ENCODE measurements around the gene SAMSN1.

SAMSN1 gene

GRCh38 chr21:14545906-14546480 is at the start of gene SAMSN1:
SAMSN1 (minus strand) TSS chr21:14546315; CDS start chr21:14546261, 54 bp downstream.
- no peak for DNase-seq

DNA sequence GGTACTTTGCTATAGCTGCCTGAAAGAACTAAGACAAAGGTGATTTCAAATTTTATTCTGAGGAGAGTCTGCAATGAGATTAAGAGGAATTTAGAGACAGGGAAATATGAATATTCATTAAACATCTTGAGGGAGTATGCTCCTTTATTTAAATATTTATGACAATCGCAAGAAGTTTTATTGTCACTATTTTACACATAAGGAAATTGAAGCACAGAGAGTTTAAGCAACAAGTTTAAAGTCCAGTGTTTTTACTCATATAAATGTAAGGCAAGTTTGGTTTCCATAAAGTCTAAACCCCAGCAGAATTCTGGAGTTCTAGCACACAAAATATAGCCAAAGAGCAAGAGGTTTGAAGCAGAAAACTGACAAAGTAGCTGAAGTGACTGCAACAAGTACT is 49.3 kb upstream of the SAMSN1 start:
- DNase-seq: no peak

- no peak for DNase-seq
These were observed 48.9 kb upstream of the SAMSN1 start for GRCh38 chr21:14594967-14595366.

DNA sequence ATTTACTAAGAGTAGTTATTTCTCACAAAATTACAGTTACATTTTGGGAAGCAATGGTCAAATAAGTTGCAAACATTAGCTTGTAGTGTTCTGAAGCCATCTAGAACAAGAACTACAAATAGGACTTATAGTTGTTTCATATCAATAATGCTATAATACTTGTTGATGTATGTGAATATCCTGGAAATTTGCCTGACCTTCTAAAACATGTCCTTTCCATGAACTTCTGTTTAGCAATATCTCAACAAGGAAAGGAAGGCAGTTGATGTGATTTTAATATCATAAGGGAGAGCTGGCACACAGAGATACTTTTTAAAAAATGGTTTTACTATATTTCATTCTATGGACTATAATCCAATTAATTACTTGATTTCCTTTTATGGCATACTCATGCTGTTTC is 47.1 kb upstream of the SAMSN1 start:
- DNase-seq: no peak

- DNase-seq: no peak
These were observed 46.3 kb upstream of the SAMSN1 start for GRCh38 chr21:14592296-14593000.

- no peak for DNase-seq
These were observed 45.8 kb upstream of the SAMSN1 start for GRCh38 chr21:14591882-14592281.

DNA sequence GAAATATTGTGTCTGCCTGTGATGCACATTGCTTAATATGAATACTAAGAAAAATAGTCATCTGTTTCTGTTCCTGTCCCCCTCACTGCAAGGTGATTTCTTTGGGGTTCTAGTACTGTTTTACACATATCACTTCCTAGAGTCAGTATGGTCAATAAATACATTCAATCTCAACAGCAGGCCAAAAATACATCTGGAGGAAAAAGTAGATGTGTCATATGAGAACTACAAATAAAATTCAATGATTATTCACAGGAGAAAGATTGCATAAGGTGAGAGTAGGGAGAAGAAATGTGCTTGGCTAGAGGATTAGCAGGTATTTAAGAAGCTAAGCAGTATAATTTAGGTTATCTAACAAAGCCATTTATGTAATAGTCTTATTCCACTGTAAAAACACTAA is 45.3 kb upstream of the SAMSN1 start:
- DNase-seq: no peak

DNA sequence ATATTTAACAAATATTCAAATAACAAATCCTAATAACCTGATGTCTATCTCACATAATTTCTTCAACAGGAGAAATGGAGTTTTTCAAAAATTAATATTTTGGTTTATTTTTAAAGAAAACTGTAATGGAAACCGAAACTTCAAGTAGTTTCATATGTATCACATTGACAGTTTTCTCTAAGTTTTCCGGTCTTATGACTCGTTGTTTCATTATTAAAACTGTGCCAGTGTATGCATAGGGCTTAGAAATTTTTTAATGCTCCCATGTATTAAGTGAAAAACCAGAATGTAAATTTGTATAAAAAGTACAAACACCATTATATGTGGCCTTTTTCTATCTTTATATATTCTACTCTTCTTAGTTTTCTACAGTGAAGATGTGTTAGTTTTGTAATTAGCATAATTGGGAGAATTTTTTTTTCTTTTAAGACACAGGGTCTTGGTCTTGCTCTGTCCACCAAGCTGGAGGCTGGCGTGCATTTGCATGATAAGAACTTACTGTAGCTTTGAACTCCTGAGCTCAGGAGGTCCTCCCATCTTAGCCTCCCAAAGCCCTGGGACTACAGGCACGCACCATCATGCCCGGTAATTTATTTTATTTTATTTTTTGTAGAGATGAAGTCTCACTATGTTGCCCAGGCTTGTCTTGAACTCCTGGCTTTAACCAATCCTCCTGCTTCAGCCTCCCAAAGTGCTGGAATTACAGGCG is 43.9 kb upstream of the SAMSN1 start:
- DNase-seq: no peak

GRCh38 chr21:14587266-14587665 is 41.2 kb upstream of the SAMSN1 start:
- DNase-seq: no peak

DNA sequence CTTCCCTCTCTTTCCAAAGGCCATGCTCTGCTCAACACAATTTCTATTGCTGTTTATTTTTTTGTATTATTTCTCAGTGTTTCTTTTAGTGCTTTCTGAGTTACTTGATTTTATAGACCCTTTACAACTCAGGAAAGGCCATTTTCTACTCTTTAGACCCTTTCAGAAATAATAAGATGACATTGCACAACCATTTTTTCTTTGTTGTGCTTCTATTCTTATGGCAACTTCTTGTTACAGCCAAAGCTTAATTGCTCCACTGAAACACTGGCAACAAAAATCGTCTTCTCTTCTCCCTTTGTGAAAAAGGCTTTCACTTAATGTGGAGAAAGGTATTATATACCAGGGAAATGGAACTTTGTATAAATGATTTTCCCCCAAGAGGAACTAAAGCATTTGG is 39.0 kb upstream of the SAMSN1 start:
- DNase-seq: no peak

DNA sequence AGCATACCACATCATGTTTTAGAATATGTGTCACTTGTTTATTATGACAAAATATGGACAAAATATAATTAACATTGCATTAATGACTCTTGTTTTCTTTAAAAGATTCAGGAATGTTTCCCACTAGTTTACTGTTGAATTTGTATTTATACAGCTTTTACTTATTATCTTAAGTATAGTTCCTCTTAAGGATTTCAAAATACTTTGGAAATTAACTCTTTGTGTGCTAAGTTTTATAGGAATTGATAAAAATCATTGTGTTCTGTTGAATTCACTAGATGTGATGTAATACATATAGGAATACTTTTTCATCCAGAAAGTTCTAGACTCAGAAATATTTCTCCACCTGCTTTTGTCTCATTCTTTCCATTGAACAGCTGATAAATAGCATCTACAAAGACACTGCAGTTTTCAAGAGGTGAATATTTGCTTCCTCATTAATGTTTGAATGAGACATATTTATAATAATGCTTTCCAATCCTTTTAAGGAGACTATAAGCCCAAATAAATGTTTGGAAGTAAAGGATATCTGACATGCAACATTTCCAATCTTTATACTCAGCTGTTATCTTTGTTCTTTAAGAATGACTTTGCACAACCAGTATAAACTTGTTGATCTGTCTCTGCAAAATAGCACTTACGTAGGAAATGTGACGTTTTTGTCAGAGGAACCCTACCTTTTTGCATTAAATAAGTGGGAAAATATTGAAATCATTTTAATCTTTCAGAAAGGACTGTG is 38.4 kb upstream of the SAMSN1 start:
- DNase-seq: no peak

DNA sequence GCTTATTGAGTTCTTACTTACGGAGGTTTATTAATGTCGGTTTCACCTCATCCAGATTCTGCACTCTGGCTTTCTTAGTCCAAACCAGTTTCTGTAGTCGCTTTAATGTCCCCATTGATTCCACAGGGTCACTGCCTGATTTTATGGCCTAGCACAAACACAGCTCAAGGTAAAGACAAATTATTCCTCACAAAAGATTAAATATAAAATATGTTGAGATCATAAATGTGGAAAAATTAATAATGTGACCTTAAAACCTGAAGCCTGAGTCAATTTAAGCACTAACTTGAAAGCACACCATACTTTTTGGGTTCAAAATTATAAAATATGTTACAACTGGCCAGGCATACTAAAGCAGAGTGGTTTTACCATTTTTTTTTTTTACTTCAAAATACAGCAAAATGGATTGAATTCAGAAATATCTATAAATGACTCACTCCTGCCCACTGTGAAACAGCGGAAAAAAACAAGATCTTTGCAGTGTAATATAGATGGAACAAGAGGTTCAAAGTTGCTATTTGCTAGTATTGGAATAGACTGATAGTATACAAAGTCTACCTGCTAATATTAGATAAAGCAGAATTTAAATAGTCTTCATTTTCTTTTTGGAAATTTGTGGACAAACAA is 37.6 kb upstream of the SAMSN1 start:
- no peak for DNase-seq

DNA sequence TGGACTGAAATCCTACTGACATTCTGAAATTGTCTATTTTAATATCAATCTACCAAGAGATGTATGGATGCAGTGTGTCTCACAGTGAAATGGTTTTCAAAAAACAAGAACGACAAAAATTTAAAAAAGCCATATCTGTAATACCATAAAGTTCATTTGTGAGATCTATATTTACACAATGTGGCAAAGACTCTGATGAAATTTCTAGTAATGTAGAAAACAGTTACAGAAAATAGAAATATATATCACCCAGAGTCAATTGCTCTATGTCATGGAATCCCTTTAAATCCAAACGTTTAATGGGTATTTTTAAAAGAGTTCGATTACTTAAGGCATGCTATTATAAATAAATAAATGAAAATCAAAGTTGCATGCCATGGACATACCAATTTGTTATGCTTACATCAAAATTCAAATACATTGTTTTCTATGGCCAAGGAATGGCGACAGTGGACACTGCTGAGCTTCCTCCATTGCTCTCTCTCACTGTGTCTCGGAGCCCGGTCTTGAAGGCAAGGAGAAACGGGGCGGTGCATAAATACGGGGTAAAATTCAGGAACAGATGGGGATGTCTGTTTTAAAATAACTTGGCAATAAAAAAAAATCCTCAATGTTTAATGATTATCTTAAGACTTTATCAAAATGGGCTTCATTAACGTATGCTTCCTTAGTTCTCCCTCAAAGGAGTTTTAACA is 37.0 kb upstream of the SAMSN1 start:
- no peak for DNase-seq

DNA sequence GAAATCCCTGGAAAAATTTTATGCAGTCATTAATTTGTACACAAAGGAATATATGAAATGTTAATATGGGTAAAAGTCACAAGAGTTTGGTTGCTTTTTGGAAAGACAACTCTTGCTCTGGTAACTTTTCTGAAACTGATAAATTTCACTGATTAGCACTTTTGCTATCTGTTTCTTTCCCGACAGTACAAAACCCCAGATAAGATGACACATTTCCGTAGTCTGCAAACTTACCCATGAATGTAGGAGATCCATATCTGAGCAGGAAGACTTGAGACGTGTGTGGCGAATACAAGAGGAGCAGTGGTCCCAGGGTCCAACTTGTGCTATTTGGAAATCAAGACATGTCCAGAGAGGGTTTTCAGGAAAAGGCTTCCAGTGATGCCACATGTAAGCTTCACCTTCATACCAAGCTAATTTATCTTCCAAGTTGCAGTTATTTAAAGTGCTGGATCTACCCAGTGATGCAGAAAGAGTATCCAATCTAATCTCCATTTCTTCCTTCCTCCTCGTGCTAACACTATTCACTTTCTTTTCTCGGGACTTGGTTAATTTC is 35.9 kb upstream of the SAMSN1 start:
- DNase-seq: no peak

DNA sequence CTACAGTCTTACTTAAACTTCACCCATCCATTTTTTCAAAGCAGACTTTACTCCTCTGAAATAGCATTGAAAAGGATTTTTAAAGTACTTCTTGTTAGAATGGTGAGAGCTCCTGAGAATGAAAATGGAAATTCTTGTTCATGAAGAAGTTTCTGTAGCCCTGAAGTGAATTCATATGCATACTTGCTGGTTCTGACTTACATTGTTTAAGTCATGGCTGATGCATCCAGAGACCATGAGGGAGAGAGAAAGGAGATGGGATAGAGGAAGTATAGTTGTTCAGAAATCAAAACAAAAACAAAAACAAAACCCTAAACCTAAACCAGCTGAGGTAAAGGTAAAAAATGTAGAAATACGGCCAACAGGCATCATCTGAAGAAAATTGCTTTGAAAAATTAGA is 27.1 kb upstream of the SAMSN1 start:
- no peak for DNase-seq

DNA sequence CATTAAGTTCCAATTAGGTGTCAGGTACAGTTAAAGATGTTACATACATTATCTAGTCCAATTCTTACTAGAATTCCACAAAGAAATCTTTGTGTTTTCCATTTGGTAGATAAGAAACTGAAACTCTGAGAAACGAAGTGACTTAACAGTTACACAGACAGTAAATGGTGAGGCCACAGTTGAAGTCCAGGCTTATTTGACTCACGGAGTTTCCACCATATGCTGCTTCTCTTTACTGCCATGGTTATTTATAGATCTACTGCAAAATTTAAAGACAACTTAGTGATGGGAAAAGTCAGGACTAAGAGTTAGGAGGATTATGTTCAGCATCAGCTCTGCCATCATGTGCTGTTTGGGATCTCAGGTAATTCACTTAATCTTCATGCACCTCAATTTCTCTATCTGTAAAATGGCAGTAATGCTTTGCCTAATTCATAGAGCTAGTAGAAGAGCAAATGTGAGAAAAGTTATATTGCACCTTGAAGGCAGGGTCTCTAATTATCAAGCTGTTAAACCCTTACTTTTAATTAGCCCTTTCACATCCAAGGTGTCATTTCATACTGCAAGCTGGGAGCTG is 26.2 kb upstream of the SAMSN1 start:
- no peak for DNase-seq

DNA sequence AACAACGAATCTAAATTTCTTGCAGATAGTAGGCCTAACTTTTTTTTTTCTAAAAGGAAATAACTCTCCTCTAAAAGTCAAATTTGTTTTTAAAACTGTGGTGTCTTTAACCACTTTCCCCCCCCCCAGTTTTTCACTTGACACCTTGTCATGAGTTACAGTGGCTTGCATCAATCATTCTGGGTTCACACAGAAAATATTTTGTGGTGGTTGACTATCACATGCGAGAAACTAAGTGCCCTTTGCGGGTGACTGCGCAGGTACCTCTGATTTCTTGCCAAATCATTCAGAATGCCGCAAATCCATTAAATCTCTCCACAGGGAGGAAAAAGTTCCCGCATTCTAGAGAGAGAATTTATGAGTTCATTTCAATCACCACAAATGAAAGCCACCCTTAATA is 23.8 kb upstream of the SAMSN1 start:
- no peak for DNase-seq

GRCh38 chr21:14569026-14569621 is 23.0 kb upstream of the SAMSN1 start:
- no peak for DNase-seq

GRCh38 chr21:14567331-14568279 is 21.5 kb upstream of the SAMSN1 start:
- no peak for DNase-seq

GRCh38 chr21:14566894-14567293 is 20.8 kb upstream of the SAMSN1 start:
- DNase-seq: no peak

All from NCI-H2171 treated with DMSO at 0.1 percent for 48 hours (cell line).